GM12801 (cell line): ENCODE data around the gene INPP5A.

Source experiments
- TF ChIP-seq, protein P1 (sequence below): IDR thresholded peaks from one replicate; pipeline ENCODE4 v1.5.1; 2011; ENCODE audit warnings: control low read depth; ENCODE audit not compliant: insufficient read length; ENCODE audit errors: extremely low read depth

The INPP5A gene

DNA sequence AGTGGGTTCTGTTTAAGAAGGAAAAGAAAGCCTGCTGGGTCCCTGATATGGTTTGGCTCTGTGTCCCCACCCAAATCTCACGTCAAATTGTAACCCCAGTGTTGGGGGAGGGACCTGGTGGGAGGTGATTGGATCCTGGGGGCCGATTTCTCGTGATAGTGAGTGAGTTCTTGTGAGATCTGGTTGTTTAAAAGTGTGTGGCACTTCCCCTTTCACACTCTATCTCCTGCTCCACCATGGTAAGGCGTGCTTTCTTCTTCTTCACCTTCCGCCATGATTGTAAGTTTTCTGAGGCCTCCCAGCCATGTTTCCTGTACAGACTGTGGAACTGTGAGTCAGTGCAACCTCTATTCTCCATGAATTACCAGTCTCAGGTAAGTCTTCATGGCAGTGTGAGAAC lies 42.6 kb downstream of the INPP5A start:
- TF ChIP-seq, protein P1, sequence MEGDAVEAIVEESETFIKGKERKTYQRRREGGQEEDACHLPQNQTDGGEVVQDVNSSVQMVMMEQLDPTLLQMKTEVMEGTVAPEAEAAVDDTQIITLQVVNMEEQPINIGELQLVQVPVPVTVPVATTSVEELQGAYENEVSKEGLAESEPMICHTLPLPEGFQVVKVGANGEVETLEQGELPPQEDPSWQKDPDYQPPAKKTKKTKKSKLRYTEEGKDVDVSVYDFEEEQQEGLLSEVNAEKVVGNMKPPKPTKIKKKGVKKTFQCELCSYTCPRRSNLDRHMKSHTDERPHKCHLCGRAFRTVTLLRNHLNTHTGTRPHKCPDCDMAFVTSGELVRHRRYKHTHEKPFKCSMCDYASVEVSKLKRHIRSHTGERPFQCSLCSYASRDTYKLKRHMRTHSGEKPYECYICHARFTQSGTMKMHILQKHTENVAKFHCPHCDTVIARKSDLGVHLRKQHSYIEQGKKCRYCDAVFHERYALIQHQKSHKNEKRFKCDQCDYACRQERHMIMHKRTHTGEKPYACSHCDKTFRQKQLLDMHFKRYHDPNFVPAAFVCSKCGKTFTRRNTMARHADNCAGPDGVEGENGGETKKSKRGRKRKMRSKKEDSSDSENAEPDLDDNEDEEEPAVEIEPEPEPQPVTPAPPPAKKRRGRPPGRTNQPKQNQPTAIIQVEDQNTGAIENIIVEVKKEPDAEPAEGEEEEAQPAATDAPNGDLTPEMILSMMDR = no peak

- TF ChIP-seq, protein P1 = no peak
Measured at GRCh38 chr10:132580617-132581016, 43.0 kb downstream of the INPP5A start.

DNA sequence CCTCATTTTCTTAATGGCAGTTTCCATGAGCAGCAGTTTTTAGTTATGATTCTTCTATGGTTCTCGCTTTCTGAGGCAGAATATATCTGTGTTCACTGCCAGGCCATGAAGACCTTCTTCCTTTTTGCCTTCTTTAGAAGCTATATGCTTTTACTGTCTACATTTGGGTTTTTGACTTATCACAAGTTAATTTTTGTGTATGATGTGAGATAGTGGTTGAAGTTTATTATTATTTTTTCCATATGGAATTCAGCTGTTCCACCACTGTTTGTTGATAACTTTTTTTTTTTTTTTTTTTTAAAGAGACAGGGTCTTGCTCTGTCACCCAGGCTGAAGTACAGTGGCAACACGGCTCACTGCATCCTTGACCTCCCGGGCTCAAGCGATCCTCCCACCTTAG lies 44.5 kb downstream of the INPP5A start:
- TF ChIP-seq, protein P1 = no peak

GRCh38 chr10:132582771-132583170 lies 45.2 kb downstream of the INPP5A start:
- TF ChIP-seq, protein P1 = no peak

GRCh38 chr10:132583456-132583855 lies 45.9 kb downstream of the INPP5A start:
- TF ChIP-seq, protein P1 = no peak

GRCh38 chr10:132584081-132584480 lies 46.5 kb downstream of the INPP5A start:
- TF ChIP-seq, protein P1 = no peak

- TF ChIP-seq, protein P1 = no peak
Measured at GRCh38 chr10:132585732-132586722, 48.4 kb downstream of the INPP5A start.
